Heart right ventricle (tissue), 16 donors: Measurements from ENCODE around the gene TOR2A. TPM values are rescaled to one million over a fixed set of nuclear protein-coding genes. Genes with fewer than 3 reads are reported as not detected.

ENCODE experiments used
- ATAC-seq, 8 donors: fragments of 200-7000 bp; cut with Tn5 transposase; one replicate each; pipeline ENCODE4 v1.9.1; 2020; ENCODE audit warnings: mild to moderate bottlenecking in 8 of 8, moderate library complexity in 8 of 8, moderate number of reproducible peaks in 1 of 8
- DNase-seq, 2 donors: peaks; one replicate each; pipeline ENCODE4 v3.0.0-alpha.2; 2020
- H3K27ac ChIP-seq, 10 donors: fragments of 200-600 bp; sonication (generic) in 2 of 10; one replicate each; pipeline versions ENCODE4 v1.5.0 to v1.8.0; 2020 to 2022; ENCODE audit warnings: mild to moderate bottlenecking in 3 of 10
- H3K27me3 ChIP-seq, 7 donors: fragments of 200-600 bp; one replicate each; pipeline ENCODE4 v1.8.0; 2021 to 2022; ENCODE audit warnings: mild to moderate bottlenecking in 2 of 7
- H3K36me3 ChIP-seq, 9 donors: fragments of 200-600 bp; sonication (generic) in 1 of 9; one replicate each; pipeline versions ENCODE4 v1.5.0 to v1.8.0; 2020 to 2022; ENCODE audit warnings: mild to moderate bottlenecking in 2 of 9
- H3K4me1 ChIP-seq, 9 donors: fragments of 200-600 bp; sonication (generic) in 1 of 9; one replicate each; pipeline versions ENCODE4 v1.5.0 to v1.8.0; 2020 to 2022; ENCODE audit warnings: mild to moderate bottlenecking in 4 of 9
- H3K4me3 ChIP-seq, 10 donors: fragments of 200-600 bp; sonication (generic) in 2 of 10; one replicate each; pipeline versions ENCODE4 v1.5.0 to v1.8.0; 2020 to 2022; ENCODE audit warnings: mild to moderate bottlenecking in 7 of 10, moderate library complexity in 2 of 10
- H3K9me3 ChIP-seq, 11 donors: fragments of 200-600 bp in 10 of 11; sonication (generic) in 2 of 11; one replicate each; pipeline versions ENCODE4 v1.5.0 to v1.8.0; 2013 to 2022; ENCODE audit warnings: mild to moderate bottlenecking in 2 of 11, control low read depth in 1 of 11, moderate library complexity in 1 of 11
- CTCF ChIP-seq, 9 donors: fragments of 200-600 bp; sonication (generic) in 2 of 9; IDR thresholded peaks; one replicate each; pipeline versions ENCODE4 v1.5.0 to v1.8.0; 2021 to 2022; ENCODE audit warnings: antibody characterized with exemption in 9 of 9, mild to moderate bottlenecking in 5 of 9, moderate library complexity in 1 of 9
- WGBS, 2 donors: extraction: QIAGEN DNeasy Blood & Tissue Kit; methylation state at CpG; one replicate each; pipeline ENCODE4 v1.1.7; 2013; ENCODE audit warnings: inconsistent platforms in 1 of 2; 5-methylcytosine and 5-hydroxymethylcytosine counted together
- intact Hi-C, 10 donors: fragments of 100-400 bp; cut with DNase I; formaldehyde crosslinking; loops; one replicate each; pipeline versions ENCODE4 v1.11.1 to v1.14.2; 2022
- polyA plus RNA-seq, 2 donors: library from polyadenylated mRNA; stranded (reverse); fragments of 200-250 nt; gene quantifications; one replicate each; pipeline ENCODE4 v1.2.3, GENCODE V29; 2013
- total RNA-seq, 10 donors: library from RNA; stranded (reverse); fragmentation: NEBNext Ultra II Directional in 3 of 10; extraction: Animal tissue kit (Norgen Biotek cat#: 25700) in 3 of 10; gene quantifications; one replicate each; pipeline versions ENCODE4 v1.2.1 to v1.2.4, GENCODE V29; 2021 to 2023
- donor health status: Arrhythmogenic right ventricular cardiomyopathy.
- donor health status: ischemic (EF 13 %, LVEDD 7.1; RV severe dilation, severe dysfunction).
- donor health status: healthy with polysubstance abuse.
- donor health status: DM: no; HTN: yes; CAD: no.
- donor health status: DM: no; HTN: no; CAD: no.
- donor health status: ischemic (EF 25% LVEDD 6.9; RV normal size, moderate dysfunction).
- donor health status: ischemic (EF 25% LVEDD 5.7; RV mildly dilated, moderate dysfunction).
- donor health status: healthy.
- donor health status: DM: yes; HTN: yes; CAD: no.
- donor health status: Ischemic cardiomyopathy.
- donor health status: ischemic (EF 35%, LVEDD 5.7; RV mildly dilated, moderate dysfunction).
- donor health status: nonischemic (EF 11% LVEDD 7.7; RV severe dilation, severe dysfunction).
- donor health status: DM: yes; HTN: yes; CAD: no.
- donor health status: PGD.
- donor health status: ischemic (EF 29% LVEDD 5.4; RV normal size, mild dysfunction).
- donor health status: nonischemic (EF 23%, LVEDD 6.1; RV moderate dilation, normal function).

The TOR2A gene
- total and polyA plus RNA-seq, 12 donors, result 1.5 to 7.6 (median 2.8) TPM

GRCh38 chr9:127777368-127777980 is 42.4 kb upstream of the TOR2A start:
- Histone ChIP-seq H3K36me3 (peaks cover 0 to 18% (median 0%) of the 10 kb centered on the region in 9 donors), H3K4me3 (peak overlapping the region; percentile 3 to 57 (median 40)), H3K9me3 (no peaks in the 10 kb centered on the region), H3K27ac (peak overlapping the region in 7 of 10 donors; percentile 74 to 98 (median 82)), H3K4me1 (peaks cover 3 to 68% (median 22%) of the 10 kb centered on the region in 9 donors), H3K27me3 (no peaks in the 10 kb centered on the region)
- 71 to 75% methylated on average over 18 of the region's 18 CpGs for WGBS, 2 donors
- intact Hi-C loops, result no loop called here
- DNase-seq (no peak), ATAC-seq (no peak)
- no peak for TF ChIP-seq CTCF (IDR thresholded peaks at IDR 0.05)

DNA sequence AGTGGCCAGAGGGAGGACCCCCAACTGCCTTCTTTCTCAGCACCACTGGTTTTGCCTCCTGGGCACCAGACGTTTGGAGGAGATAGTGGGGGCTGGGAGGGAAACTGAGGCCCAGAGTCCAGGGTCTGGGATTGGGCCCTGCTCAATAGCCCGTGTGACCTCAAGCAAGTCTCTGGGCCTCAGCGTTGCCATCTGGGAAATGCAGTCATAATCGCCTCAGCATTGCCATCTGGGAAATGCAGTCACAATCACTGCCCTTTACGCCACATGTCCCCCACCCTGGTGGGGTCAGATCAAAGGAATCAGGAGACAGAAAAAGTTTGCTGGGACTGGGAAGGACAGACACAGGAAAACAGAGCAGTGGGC is 41.8 kb upstream of the TOR2A start:
- DNase-seq (no peak), ATAC-seq (no peak)
- intact Hi-C loops, result no loop called here
- H3K27me3 ChIP-seq, result no peaks in the 10 kb centered on the region
- no peak for TF ChIP-seq CTCF (IDR thresholded peaks at IDR 0.05)
- peak overlapping the region in 6 of 10 donors; percentile 16 to 98 (median 78) for H3K27ac ChIP-seq
- 66 to 69% methylated on average over 5 of the region's 5 CpGs for WGBS, 2 donors
- H3K9me3 ChIP-seq, result no peaks in the 10 kb centered on the region
- H3K4me1 ChIP-seq, result peaks cover 3 to 63% (median 22%) of the 10 kb centered on the region in 9 donors
- peak overlapping the region in 9 of 10 donors; percentile 16 to 57 (median 43) for H3K4me3 ChIP-seq
- H3K36me3 ChIP-seq, result peaks cover 0 to 18% (median 0%) of the 10 kb centered on the region in 9 donors

DNA sequence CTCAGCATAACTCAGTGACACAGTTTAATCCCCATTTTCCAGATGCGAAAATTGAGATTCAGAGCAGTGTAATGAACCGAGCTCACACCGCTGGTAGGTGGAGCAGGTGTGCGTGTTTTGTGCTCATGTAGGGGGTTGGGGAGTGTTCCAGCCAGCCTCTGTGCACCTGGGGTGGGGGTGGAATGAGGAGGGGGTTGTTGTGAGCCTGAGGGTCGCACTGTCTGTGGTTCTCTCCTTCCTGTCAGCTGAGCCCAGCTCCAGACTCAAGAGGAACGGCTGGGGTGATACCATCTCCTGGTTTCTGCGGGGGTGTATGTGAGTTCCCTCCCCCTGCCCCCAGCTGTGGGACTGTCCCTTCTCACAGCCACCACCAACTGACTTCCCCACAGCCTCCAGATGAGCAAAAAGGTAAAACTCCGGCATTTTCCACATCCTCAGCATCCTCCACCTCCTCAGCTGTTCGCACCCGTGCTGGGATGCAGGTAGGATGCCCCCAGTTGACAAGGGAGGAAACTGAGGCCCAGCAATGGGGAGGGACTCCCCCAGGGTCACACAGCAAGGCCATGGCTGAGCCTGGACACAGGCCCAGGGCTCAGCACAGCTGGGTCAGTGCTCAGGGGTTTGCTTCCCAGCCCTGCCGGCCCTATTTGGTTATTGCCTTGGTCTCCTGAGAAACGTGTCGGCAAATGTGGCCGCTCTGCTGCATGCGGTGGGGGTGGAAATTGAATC is 41.3 kb upstream of the TOR2A start:
- TF ChIP-seq CTCF (IDR thresholded peaks at IDR 0.05), result no peak
- no peaks in the 10 kb centered on the region for H3K27me3 ChIP-seq
- H3K27ac ChIP-seq, result peak overlapping the region in 6 of 10 donors; percentile 10 to 98 (median 66)
- H3K4me1 ChIP-seq, result peaks cover 3 to 63% (median 26%) of the 10 kb centered on the region in 9 donors
- peak overlapping the region in 8 of 10 donors; percentile 21 to 57 (median 44) for H3K4me3 ChIP-seq
- DNase-seq (no peak), ATAC-seq (peak in 3 of 8 donors; percentile 16 to 30 (median 23))
- whole genome bisulfite sequencing, 2 donors, result 63 to 68% methylated on average over 15 of the region's 15 CpGs
- no peaks in the 10 kb centered on the region for H3K9me3 ChIP-seq
- intact Hi-C loops, result no loop called here
- H3K36me3 ChIP-seq, result peaks cover 0 to 18% (median 0%) of the 10 kb centered on the region in 9 donors

GRCh38 chr9:127773981-127774380 is 38.9 kb upstream of the TOR2A start:
- ATAC-seq (no peak), DNase-seq (no peak)
- intact Hi-C loops, result no loop called here
- H3K27ac ChIP-seq, result no peak overlapping the region
- no peak overlapping the region for H3K4me3 ChIP-seq
- H3K4me1 ChIP-seq, result peaks cover 3 to 59% (median 23%) of the 10 kb centered on the region in 9 donors
- WGBS, 2 donors, result 92 to 93% methylated on average over 10 of the region's 10 CpGs
- H3K9me3 ChIP-seq, result no peaks in the 10 kb centered on the region
- TF ChIP-seq CTCF (IDR thresholded peaks at IDR 0.05), result no peak
- H3K36me3 ChIP-seq, result peaks cover 0 to 18% (median 0%) of the 10 kb centered on the region in 9 donors
- no peaks in the 10 kb centered on the region for H3K27me3 ChIP-seq
